AG09309 (cell line): Measurements from ENCODE around the gene CTTN.

ENCODE experiments used
- DNase-seq: peaks from one replicate; pipeline ENCODE4 v3.0.0-alpha.2; 2010; ENCODE audit warnings: low read depth
- H3K4me3 ChIP-seq: 2 replicates; pipeline ENCODE4 v1.5.1; 2011; ENCODE audit warnings: mild to moderate bottlenecking, low read depth, low read length, moderate library complexity; ENCODE audit not compliant: control insufficient read depth
- TF ChIP-seq, protein P1 (sequence below): IDR thresholded peaks from 2 replicates; pipeline ENCODE4 v1.5.1; 2011; ENCODE audit warnings: mild to moderate bottlenecking, low read depth, low read length, inconsistent platforms; ENCODE audit not compliant: insufficient read depth, control insufficient read depth; ENCODE audit errors: missing control alignments

CTTN gene

GRCh38 chr11:70376621-70377020, 21.7 kb upstream of the CTTN start:
- TF ChIP-seq, protein P1, sequence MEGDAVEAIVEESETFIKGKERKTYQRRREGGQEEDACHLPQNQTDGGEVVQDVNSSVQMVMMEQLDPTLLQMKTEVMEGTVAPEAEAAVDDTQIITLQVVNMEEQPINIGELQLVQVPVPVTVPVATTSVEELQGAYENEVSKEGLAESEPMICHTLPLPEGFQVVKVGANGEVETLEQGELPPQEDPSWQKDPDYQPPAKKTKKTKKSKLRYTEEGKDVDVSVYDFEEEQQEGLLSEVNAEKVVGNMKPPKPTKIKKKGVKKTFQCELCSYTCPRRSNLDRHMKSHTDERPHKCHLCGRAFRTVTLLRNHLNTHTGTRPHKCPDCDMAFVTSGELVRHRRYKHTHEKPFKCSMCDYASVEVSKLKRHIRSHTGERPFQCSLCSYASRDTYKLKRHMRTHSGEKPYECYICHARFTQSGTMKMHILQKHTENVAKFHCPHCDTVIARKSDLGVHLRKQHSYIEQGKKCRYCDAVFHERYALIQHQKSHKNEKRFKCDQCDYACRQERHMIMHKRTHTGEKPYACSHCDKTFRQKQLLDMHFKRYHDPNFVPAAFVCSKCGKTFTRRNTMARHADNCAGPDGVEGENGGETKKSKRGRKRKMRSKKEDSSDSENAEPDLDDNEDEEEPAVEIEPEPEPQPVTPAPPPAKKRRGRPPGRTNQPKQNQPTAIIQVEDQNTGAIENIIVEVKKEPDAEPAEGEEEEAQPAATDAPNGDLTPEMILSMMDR = no peak
- DNase-seq = no peak
- H3K4me3 ChIP-seq = no peak overlapping the region

DNA sequence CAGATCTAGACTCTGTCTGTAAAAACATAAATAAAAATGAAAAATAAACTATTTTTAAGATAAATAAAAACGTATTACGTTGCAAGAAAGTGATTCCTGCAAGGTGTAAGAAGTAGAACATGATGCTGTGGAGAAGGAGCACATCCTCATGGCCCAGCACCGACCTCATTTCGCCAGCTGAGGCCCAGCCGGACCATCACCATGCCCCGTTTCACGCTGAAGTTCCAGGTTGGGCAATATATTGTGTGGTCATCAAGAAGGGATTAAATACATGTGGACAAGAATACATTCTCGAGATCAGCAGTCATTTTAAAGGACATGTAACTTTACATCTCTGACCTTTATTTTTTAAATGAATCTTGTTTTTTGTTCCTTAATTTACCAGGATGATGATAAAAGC, 20.7 kb upstream of the CTTN start:
- TF ChIP-seq, protein P1 = no peak
- no peak overlapping the region for H3K4me3 ChIP-seq

GRCh38 chr11:70378506-70379134, 19.7 kb upstream of the CTTN start:
- DNase-seq = no peak
- TF ChIP-seq, protein P1 = peak; percentile 10
- no peak overlapping the region for H3K4me3 ChIP-seq

More for the DNA sequence above, 20.7 kb upstream of the CTTN start:
- DNase-seq = no peak

DNA sequence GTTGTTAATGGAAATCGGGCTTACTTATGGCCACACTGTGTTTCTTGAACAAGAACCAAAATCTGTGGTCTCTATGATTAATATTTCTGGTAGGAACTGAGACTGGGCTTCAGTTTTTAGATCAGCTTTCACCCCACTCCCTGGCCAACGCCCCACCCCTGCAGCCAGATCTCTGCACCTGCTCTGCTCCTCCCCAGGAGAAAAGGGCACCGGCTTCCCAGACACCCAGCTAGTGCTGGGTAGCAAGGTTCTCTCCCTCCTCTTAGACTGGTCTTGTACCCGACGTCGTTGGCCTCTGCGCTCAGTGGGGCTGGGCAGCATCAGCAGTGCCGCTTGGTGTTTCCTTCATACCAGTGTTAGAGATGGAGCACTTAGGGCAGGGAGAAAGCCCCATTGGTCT, 17.0 kb upstream of the CTTN start:
- no peak overlapping the region for H3K4me3 ChIP-seq
- DNase-seq = no peak
- TF ChIP-seq, protein P1 = no peak

- H3K4me3 ChIP-seq = no peak overlapping the region
- TF ChIP-seq, protein P1 = peak; percentile 42
- peak; percentile 54 for DNase-seq
Observed at GRCh38 chr11:70381872-70382861, 16.2 kb upstream of the CTTN start.

GRCh38 chr11:70383664-70384565, 14.4 kb upstream of the CTTN start:
- TF ChIP-seq, protein P1 = no peak
- no peak for DNase-seq
- H3K4me3 ChIP-seq = no peak overlapping the region
